Loucy (cell line): ENCODE data around the gene AUH.

Source experiments
- H2AFZ ChIP-seq: fragments of 200-600 bp; sonication (generic); 2 replicates; pipeline ENCODE4 v1.6.0; 2016; ENCODE audit warnings: antibody characterized with exemption, mild to moderate bottlenecking, low read length, moderate library complexity
- H3F3A ChIP-seq: fragments of 200-600 bp; 2 replicates; pipeline ENCODE4 v1.6.0; 2016; ENCODE audit warnings: antibody characterized with exemption, low read depth, mild to moderate bottlenecking
- H3K27me3 ChIP-seq: fragments of 200-600 bp; sonication (generic); 2 replicates; pipeline ENCODE4 v1.6.1; 2014; ENCODE audit warnings: low read length, mild to moderate bottlenecking; ENCODE audit not compliant: insufficient read depth, poor library complexity, severe bottlenecking
- H3K36me3 ChIP-seq: fragments of 200-600 bp; sonication (generic); 2 replicates; pipeline ENCODE4 v1.6.1; 2016; ENCODE audit warnings: low read length; ENCODE audit not compliant: insufficient read depth
- H3K4me1 ChIP-seq: fragments of 200-600 bp; sonication (generic); 2 replicates; pipeline ENCODE4 v1.5.1; 2014; ENCODE audit warnings: low read length, mild to moderate bottlenecking; ENCODE audit not compliant: insufficient read depth, poor library complexity, severe bottlenecking
- H3K4me2 ChIP-seq: fragments of 200-600 bp; sonication (generic); 2 replicates; pipeline ENCODE4 v1.6.0; 2014; ENCODE audit warnings: antibody characterized with exemption, low read length, low read depth, mild to moderate bottlenecking; ENCODE audit not compliant: poor library complexity, severe bottlenecking
- H3K4me3 ChIP-seq: fragments of 200-600 bp; sonication (generic); 2 replicates; pipeline ENCODE4 v1.5.1; 2014; ENCODE audit warnings: low read length, mild to moderate bottlenecking, mixed read lengths; ENCODE audit not compliant: poor library complexity, severe bottlenecking
- H3K79me2 ChIP-seq: fragments of 200-600 bp; sonication (generic); 2 replicates; pipeline ENCODE4 v1.6.1; 2014; ENCODE audit warnings: low read length; ENCODE audit not compliant: insufficient read depth
- H3K9ac ChIP-seq: fragments of 200-600 bp; sonication (generic); 2 replicates; pipeline ENCODE4 v1.6.0; 2014; ENCODE audit warnings: mild to moderate bottlenecking, low read depth, low read length, moderate library complexity; ENCODE audit not compliant: poor library complexity, severe bottlenecking
- H3K9me2 ChIP-seq: fragments of 200-600 bp; sonication (generic); replicated peaks from 2 replicates; pipeline ENCODE4 v1.6.1; 2016; ENCODE audit warnings: low read depth, low read length, mixed read lengths
- H3K9me3 ChIP-seq: fragments of 200-600 bp; sonication (generic); 2 replicates; pipeline ENCODE4 v1.6.1; 2014; ENCODE audit warnings: mild to moderate bottlenecking, antibody characterized with exemption, low read length, low read depth; ENCODE audit not compliant: insufficient read depth
- H4K20me1 ChIP-seq: fragments of 200-600 bp; sonication (generic); 2 replicates; pipeline ENCODE4 v1.6.0; 2014; ENCODE audit warnings: antibody characterized with exemption, low read length, mild to moderate bottlenecking; ENCODE audit not compliant: insufficient read depth, poor library complexity, severe bottlenecking
- EZH2phosphoT487 ChIP-seq: fragments of 200-600 bp; IDR thresholded peaks from 2 replicates; pipeline ENCODE4 v1.6.1; 2018; ENCODE audit warnings: antibody characterized with exemption, mild to moderate bottlenecking, moderate library complexity, borderline replicate concordance
- TF ChIP-seq, protein P1 (sequence below): fragments of 200-600 bp; sonication (generic); conservative IDR thresholded peaks from 2 replicates; pipeline ENCODE4 v1.5.1; 2014; ENCODE audit warnings: mild to moderate bottlenecking, antibody characterized with exemption, low read length

Gene AUH

DNA sequence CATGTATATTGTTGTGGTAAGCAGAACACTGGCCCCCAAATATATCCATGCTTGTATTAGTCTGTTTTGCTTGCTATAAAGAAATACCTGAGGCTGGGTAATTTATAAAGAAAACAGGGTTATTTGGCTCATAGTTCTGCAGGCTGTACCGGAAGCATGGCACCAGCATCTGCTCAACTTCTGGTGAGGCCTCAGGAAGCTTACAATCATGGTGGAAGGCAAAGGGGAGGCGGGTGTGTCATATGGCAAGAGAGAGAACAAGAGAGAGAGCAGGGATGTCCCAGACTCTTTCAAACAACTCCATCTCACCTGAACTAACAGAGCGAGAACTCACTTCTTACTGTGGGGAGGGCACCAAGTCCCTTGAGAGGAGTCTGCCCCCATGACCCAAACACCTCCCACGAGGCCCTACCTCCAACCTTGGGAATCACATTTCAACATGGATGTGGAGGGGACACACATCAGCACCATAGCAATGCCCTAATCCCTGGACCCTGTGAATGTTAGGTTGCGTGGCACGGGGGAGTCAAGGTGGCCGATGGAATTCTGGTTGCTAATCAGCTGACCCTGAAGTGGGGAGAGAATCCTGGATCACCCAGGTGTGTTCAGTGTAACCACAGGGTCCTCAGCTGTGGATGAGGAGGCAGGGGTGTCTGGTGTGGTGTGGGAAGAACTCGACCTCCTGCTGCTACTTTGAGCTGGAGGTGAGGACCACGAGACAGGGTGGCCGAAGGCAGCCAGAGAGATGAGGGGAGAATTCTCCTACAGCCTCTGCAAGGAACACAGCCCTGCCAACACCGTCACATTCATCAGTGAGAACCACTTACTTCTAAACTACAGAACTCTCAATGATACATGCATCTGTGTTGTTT lies 172.8 kb downstream of the AUH start:
- Histone ChIP-seq H3K4me2 (no peak overlapping the region), H3K9ac (no peak overlapping the region), H3K4me3 (no peak overlapping the region), H4K20me1 (no peaks in the 10 kb centered on the region), H3K36me3 (no peaks in the 10 kb centered on the region), H3F3A (peaks cover 18% of the 10 kb centered on the region), H3K79me2 (0 out of 2 replicates have a peak, but pooled peaks cover 4% of the 10 kb centered on the region), H2AFZ (no peak overlapping the region), H3K9me3 (no peaks in the 10 kb centered on the region), H3K9me2 (no peaks in the 10 kb centered on the region), H3K4me1 (peaks cover 59% of the 10 kb centered on the region), H3K27me3 (no peaks in the 10 kb centered on the region)
- TF ChIP-seq EZH2phosphoT487 = no peak
- TF ChIP-seq, protein P1, sequence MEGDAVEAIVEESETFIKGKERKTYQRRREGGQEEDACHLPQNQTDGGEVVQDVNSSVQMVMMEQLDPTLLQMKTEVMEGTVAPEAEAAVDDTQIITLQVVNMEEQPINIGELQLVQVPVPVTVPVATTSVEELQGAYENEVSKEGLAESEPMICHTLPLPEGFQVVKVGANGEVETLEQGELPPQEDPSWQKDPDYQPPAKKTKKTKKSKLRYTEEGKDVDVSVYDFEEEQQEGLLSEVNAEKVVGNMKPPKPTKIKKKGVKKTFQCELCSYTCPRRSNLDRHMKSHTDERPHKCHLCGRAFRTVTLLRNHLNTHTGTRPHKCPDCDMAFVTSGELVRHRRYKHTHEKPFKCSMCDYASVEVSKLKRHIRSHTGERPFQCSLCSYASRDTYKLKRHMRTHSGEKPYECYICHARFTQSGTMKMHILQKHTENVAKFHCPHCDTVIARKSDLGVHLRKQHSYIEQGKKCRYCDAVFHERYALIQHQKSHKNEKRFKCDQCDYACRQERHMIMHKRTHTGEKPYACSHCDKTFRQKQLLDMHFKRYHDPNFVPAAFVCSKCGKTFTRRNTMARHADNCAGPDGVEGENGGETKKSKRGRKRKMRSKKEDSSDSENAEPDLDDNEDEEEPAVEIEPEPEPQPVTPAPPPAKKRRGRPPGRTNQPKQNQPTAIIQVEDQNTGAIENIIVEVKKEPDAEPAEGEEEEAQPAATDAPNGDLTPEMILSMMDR = no peak

DNA sequence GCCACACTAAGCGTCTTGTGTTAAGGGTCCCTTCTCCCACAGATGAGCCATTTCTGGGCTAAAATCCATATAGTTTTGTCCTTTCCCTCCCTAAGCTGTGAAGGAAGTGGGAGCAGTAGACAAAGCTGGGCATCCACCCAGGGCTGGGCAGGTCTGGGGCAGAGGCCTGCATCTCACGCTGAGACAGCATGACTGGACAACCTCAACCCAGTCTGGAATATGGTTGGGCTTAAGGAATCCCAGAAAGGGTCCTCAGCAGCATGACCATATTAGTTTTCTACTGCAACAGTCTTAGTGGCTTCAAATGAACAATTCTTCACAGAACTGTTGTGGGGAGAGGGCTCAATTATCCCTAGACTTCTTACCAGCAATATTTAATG lies 173.8 kb downstream of the AUH start:
- no peak overlapping the region for H2AFZ ChIP-seq
- peaks cover 9% of the 10 kb centered on the region for H3F3A ChIP-seq
- no peaks in the 10 kb centered on the region for H3K9me2 ChIP-seq
- no peaks in the 10 kb centered on the region for H3K27me3 ChIP-seq
- H3K36me3 ChIP-seq = no peaks in the 10 kb centered on the region
- no peaks in the 10 kb centered on the region for H4K20me1 ChIP-seq
- 0 out of 2 replicates have a peak, but pooled peaks cover 4% of the 10 kb centered on the region for H3K79me2 ChIP-seq
- H3K4me2 ChIP-seq = no peak overlapping the region
- H3K4me1 ChIP-seq = peaks cover 51% of the 10 kb centered on the region
- no peaks in the 10 kb centered on the region for H3K9me3 ChIP-seq
- no peak for TF ChIP-seq EZH2phosphoT487
- TF ChIP-seq, protein P1 = no peak
- no peak overlapping the region for H3K9ac ChIP-seq
- no peak overlapping the region for H3K4me3 ChIP-seq

DNA sequence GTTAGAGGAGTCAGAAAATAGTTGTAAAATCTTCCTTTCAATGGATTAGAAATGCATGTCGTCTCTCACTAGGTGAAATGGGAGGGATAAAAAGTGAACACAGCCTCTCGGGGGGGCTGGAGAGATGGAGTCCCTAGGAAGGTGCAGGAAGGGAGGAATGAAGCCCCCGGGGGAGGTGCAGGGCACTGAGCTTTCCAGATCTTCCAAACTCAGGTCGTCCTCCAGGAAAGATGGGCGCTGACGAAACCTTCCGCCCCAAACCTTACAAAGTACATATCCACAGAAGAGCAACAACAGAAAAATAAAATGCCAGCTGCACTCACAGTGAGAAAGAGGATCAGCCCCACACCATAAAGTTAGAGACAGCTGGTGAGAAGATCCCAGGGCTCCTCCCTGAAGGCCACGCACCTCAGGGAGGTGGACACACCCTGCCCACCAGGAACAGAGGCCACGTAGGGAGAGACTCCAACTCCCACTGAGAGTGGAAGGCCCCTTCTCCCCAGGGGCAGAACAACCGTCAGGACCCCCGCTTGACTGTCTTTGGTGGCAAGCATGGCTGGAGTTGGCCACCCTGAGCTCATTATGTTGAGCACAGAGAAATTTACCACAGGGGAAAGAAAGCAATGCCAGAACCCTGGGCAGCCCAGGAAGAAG lies 174.3 kb downstream of the AUH start:
- peak overlapping the region; percentile 41 for H3K4me2 ChIP-seq
- no peak overlapping the region for H3K4me3 ChIP-seq
- no peaks in the 10 kb centered on the region for H3K9me2 ChIP-seq
- no peak for TF ChIP-seq EZH2phosphoT487
- TF ChIP-seq, protein P1 = no peak
- H3K4me1 ChIP-seq = peaks cover 49% of the 10 kb centered on the region
- H3K79me2 ChIP-seq = 0 out of 2 replicates have a peak, but pooled peaks cover 4% of the 10 kb centered on the region
- peak overlapping the region; percentile 24 for H3K9ac ChIP-seq
- no peaks in the 10 kb centered on the region for H3K9me3 ChIP-seq
- peaks cover 6% of the 10 kb centered on the region; the same call in 1 of the 2 replicates for H3F3A ChIP-seq
- no peaks in the 10 kb centered on the region for H3K27me3 ChIP-seq
- no peaks in the 10 kb centered on the region for H4K20me1 ChIP-seq
- H2AFZ ChIP-seq = peak overlapping the region; percentile 56; the same call in 1 of the 2 replicates
- H3K36me3 ChIP-seq = no peaks in the 10 kb centered on the region
